Stimulated activated CD8-positive, alpha-beta memory T cell treated with anti-CD3 and anti-CD28 coated beads, Interleukin-4, amount 100 ng/mL, for 1 hour (primary cell): ENCODE results near the gene IYD.

Experiments used
- DNase-seq, 2 donors: peaks; one replicate each; pipeline ENCODE4 v3.0.0-alpha.2; 2020; ENCODE audit warnings: low read depth in 2 of 2, low spot score in 1 of 2

Gene IYD

DNA sequence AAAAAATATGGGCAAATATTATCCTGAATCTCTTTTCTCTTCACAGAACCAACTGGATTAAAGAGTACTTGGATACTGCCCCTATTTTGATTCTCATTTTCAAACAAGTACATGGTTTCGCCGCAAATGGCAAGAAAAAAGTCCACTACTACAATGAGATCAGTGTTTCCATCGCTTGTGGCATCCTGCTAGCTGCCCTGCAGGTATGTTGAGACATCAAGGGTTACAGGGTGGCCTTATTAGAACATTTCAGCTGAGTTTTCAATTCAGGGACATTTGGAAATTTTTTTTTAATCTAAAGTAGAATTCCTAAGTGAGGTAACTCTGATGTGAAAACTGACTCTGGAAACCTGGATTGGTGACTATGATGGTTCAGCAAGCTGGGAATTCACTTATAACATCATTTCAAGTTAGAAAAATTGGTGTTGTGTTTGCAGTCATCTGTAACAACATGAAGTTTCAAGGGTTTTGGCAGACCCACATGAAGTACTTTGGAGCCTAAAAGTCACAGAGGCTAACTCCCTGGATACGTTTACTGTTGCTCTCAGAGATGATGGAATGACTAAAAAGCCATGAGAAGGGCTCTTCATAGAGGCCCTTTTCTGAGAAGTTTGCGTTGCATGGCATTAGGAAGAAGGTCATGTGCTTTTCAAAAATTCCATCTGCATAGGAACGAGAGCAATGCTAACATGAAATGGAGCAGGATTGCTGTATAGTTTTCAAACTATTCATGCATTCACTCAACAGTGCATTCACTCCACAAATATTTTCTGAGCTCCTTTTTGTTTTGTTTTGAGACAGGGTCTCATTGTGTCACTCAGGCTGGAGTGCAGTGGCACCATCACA is 25.5 kb downstream of the IYD start:
- no peak for DNase-seq

DNA sequence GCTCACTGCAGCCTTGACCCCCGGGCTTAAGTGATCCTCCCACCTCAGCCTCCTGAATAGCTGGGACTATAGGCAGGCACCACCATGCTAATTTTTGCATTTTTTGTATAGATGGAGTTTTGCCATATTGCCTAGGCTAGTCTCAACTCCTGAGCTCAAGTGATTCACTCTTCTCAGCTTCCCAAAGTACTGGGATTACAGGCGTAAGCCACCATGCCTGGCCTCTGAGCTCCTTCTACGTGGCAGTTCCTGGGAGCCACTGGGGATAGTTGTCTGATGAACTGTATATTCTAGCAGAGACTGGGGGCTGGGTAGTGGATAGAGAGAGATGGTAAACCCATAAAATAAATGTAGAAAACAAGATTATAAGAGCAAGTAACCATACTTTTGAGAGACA is 26.1 kb downstream of the IYD start:
- no peak for DNase-seq

DNA sequence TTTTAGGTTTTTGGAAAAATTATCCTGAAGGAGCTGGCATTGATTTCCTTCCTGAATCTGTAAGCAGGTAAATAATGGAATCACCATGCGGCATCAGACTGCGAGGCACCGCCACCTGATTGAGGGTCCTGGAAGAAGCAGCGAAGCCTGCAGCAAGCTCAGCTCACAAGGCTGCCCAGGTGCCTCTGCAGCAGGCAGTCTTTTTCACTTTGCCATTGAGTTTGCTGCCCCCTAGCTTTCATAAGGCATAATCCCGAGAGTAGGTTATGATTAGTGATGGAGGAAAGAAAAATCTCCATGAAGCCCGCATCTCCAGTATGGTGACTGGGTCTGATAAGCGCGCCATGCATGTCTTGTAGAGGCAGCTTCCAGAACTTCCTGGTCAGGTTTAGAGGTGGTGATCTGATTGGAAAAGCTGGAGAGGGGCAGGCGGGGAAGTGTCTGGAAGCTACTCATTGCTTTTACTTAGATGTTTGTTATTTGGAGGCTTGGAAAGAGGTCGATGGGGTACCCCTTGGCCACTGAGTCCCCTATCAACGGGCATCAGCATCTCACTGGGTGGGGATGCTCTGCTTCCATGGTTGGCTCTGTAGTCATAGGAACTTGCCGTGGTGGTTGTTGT is 26.7 kb downstream of the IYD start:
- DNase-seq: no peak

DNA sequence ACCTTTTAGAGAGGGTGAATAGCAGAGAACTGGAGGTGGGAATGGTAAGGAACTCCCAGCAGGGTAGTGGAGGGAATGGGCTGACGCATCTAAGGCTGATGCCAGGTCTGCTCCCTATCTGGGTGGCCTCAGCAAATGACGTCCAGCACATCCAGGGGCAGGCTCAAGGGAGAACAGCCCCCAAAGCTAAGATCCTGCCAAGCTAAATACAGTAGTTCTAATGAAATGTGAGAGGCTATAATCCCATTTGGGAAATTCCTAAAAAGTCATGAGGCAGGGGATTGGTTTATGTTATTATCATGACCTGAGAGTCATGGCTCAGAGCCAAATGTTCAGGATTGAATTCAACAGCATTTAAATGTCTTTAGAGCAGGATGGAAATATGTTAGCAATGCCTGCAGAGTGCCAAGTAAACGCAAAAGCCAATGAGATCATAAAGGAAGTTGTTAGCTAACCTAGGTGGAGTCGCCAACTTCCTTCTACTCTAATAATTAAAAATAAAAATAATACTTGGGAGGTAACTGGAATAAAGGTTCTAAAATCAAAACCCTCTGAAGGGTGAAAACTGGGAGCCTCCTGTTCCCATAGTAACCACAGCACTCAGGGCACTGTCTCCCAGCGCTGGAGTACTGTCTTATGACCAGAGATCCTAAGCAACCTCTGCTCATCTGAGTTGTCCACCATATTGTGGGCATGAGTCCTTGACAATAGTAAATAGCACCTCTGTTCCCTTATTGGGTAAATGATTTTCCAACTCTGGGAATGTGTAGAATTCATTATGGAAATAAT is 34.8 kb downstream of the IYD start:
- DNase-seq: no peak

DNA sequence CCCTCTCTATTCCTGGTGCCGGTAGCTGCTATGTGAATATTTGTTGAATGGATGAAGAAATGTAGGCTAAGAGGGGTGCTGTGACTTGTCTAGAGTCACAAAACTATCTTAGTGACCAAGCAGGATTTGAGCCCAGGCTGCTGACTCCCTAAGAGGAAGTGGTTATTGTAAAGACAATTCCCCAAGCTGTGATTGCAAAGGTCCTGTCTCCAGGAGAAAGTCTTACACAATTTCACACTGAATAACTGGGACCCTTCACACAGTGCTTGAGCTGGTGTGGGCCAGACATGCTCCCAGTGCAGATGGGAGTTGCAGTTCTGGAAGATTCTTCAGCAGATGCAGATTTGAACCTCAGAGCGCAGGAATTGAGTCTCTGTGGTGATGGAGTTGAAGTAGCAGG is 38.1 kb downstream of the IYD start:
- no peak for DNase-seq

DNA sequence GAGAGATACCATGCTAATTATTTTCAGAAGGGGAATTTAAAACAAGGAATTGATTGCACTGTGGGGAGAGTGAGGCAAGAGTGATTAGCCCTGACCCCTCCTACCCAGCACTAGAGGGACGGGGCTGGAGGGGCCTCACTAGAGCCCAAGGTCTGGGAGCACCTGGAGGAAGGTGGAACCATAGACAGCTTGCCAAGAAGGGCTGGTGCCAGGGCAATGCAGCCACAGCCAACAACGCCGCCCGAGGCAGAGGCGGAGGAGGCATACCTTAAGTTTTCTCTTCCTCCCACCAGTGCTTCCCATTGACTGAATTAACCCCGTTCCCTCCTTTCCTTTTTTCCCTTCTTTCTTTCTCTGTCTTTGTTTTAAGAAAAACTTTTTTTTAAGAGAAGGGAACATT is 40.0 kb downstream of the IYD start:
- no peak for DNase-seq

DNA sequence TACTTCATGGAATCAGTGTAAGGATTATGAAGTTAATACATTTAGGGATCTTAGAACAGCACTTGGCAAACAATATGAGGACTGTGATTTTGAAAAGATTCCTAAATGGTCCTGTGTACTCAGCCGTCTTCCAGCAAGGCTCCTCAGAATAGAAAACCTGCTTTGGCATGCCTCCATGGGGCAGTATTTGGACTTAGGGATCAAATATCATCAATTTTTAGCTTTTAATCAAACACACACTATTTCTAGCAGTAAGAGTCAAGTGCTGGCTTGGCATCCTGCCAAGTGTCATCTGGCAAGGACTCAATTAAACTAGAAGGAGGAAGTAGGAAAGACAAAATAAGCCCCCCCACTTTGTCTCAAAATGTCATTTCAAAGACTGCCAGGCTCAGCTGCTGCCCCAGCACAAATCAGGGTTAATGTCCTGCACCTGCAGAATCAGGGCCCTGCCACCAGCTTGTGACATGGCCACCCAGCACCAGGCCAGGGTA is 40.8 kb downstream of the IYD start:
- DNase-seq: no peak

DNA sequence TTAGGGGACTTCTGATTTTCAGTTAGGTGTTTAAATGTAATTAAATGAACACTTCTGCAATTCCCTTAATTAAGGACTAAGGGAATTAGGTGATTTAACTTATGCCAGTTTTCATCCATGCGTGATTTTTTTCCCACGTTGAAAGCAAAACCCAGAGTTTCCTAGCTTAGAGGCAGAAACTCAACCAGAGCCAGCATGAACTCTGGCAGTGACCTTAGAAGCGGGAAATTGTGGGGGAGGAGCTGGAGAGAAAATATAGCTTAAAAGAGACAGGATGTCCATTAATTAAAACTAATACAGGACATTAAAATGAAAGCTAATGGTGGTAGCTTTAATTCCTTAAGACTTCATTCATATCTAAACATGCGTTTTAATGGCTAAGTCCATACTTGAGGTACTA is 41.6 kb downstream of the IYD start:
- no peak for DNase-seq

DNA sequence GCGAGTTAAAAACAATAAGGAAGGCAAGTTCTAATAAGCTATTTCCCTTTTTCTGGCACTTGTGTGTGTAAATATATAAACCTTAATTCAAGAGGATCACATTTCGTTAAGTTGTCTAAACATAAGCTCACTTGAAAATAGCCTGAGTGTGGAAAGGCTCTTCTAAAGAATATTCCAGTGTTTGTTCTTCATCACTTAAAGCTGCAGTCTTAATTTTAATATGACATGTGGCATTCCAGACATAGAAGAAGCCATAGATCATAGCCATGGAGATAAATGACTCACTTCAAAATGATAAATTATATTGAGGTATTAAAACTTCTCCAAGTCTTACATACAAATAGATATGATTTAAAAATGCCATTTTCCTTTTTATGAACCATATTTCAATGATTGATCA is 42.1 kb downstream of the IYD start:
- DNase-seq: no peak

DNA sequence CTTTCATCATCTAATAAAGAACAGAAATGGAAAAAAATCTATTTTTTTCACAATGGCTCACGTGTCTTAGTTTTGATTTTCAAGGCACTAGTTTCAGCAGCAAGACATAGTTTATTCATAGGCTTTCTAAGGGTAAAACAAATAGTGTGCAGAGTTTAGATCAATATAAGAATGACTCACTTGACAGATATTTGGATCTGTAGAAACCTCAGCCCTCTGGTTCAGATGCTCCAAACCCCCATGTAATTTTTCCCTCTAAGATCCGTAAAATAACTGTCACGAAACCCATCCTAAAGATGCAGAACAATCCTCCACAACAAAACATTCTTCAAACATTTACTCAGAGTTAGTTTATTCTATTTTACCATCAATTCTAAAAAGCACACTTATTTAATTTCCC is 43.4 kb downstream of the IYD start:
- DNase-seq: no peak

GRCh38 chr6:150413198-150413597 is 44.4 kb downstream of the IYD start:
- no peak for DNase-seq

GRCh38 chr6:150413781-150414281 is 45.0 kb downstream of the IYD start:
- no peak for DNase-seq

DNA sequence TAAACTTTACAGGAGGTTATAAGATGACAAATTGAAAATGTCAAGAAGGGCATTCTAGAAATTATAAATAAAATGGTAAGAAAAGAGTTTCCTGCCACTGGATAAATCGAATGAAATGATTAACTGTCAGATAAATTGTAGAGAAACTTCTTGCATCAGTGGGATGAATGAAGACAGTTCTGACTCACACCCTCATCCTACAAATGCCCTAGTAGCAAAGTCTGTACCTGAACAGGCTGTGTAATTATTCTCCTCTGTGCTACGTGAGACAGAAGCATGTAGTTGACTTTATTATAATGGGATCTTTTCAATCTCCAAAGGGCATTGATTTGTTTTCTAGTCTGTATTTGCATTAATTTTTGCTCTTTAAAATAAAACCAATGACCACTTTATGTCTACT is 47.3 kb downstream of the IYD start:
- DNase-seq: no peak

DNA sequence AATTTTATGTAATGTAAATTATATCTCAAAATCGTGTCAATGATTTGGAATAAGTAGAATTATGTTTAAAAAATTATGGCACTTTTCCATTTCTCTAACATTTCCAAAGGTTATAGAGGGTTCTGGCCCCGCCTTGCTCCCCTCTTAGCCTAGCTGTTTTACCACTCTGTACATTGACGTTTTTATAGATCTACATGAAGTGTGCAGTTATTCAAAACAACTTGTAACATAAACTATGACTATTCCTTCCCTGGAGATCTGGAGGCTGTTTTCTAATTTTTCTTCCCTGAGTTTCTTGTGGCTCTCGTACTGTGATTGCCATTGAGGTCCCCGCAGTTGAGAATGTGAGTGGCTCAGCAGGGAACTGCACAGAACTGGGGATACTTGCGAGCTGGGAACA is 48.4 kb downstream of the IYD start:
- DNase-seq: no peak

- DNase-seq: no peak
Observed at GRCh38 chr6:150417899-150418826, 49.4 kb downstream of the IYD start.

GRCh38 chr6:150418827-150419594 is 50.2 kb downstream of the IYD start:
- no peak for DNase-seq

DNA sequence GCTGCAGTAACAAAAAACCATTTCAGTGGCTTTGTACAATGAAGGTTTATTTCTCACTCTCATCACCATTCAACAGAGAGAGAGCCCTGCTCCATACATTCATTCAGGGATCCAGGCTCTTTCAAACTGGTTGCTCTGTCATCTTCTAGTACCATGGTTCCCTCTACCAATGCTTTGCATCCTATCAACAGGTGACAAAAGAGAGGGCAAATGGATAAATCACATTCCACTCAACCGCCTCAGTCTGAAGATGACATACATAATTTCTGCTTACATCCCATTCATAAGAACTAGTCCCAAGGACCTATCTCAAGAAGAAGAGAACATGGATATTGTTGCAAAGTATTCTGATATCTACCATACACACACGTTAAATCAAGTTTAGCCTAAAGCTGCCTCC is 51.6 kb downstream of the IYD start:
- DNase-seq: no peak

DNA sequence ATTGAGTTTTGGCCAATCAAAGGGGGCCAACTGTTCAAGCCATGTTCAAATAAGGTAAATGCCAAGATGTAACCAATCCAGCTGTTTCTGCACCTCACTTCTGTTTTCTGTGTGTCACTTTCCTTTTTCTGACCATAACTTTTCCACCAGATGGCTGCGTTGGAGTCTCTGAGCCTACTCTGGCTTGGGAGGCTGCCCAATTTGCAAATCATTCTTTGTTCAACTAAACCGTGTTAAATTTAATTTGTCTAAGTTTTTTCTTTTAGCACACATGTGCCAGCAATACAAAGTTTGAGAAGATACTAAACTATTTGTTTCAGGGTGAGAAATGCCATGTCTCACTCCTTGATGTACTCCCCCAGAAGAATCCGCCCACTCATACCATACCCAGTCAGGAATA is 52.1 kb downstream of the IYD start:
- DNase-seq: no peak

GRCh38 chr6:150425508-150425907 is 56.7 kb downstream of the IYD start:
- no peak for DNase-seq

DNA sequence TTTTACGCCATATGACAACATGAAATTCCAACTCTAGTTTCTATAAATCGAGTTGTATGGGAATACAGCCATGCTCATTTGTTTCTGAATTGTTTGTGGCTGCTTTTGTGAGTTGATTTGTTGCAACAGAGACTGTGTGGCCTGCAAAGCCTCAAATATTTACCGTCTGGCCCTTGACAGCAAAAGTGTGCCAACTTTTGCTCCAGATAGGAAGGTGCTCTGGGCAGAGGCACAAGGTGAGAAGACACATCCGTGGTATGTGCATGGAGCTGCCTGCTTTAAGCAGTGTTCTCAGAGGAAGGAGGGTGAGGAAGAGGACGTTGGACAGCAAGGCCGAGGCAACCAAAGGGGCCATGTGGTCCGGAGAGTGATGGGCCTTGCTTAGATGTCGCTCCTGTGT is 57.4 kb downstream of the IYD start:
- DNase-seq: no peak
